IgD-negative memory B cell (primary cell): Measurements from ENCODE around the gene MALRD1. TPM values are rescaled to one million over a fixed set of nuclear protein-coding genes. Genes with fewer than 3 reads are reported as not detected.

Source experiments
- H3K27ac Mint-ChIP-seq, 3 donors: one replicate each; pipeline ENCODE4 v1.8.0; 2020 to 2022; ENCODE audit warnings: mild to moderate bottlenecking in 3 of 3, mixed read lengths in 3 of 3, moderate library complexity in 1 of 3
- H3K27me3 Mint-ChIP-seq: one replicate; pipeline ENCODE4 v1.8.0; 2021; ENCODE audit warnings: mixed read lengths
- H3K36me3 Mint-ChIP-seq: one replicate; pipeline ENCODE4 v1.8.0; 2020; ENCODE audit warnings: mild to moderate bottlenecking, mixed read lengths
- H3K4me1 Mint-ChIP-seq, 3 donors: one replicate each; pipeline ENCODE4 v1.8.0; 2020 to 2022; ENCODE audit warnings: mixed read lengths in 3 of 3, mild to moderate bottlenecking in 1 of 3
- H3K4me3 Mint-ChIP-seq, 4 donors: one replicate each; pipeline ENCODE4 v1.8.0; 2020 to 2022; ENCODE audit warnings: mild to moderate bottlenecking in 4 of 4, mixed read lengths in 4 of 4, moderate library complexity in 3 of 4
- H3K9me3 Mint-ChIP-seq, 3 donors: one replicate each; pipeline ENCODE4 v1.8.0; 2020 to 2021; ENCODE audit warnings: mixed read lengths in 3 of 3, mild to moderate bottlenecking in 1 of 3
- polyA plus RNA-seq: library from polyadenylated mRNA; unstranded; fragments of 300-500 nt; fragmentation: Illumina TruSeq; gene quantifications from one replicate; pipeline ENCODE4 v1.2.3, GENCODE V29; 2021

Gene MALRD1
- polyA plus RNA-seq, 1 donor from 2014 or later: not detected

DNA sequence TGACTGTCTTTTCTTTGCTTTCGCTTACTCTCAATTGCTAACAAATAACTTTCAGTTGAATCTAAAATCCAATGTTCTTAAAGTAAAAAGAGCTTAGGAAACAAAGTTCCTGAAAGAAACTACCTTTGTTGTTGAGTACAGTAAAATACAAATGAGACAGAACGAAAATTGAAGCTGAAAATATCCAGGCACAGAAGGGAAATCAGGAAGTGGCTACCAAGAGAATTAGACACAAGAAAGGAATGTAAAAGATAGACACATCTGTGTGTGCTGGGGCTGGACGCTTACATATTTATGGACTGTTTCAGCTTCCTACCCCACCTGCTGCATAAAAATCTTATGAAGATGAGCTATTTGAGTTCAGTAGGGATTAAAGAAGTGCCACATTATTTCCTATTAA lies 606.0 kb downstream of the MALRD1 start:
- Mint-ChIP-seq H3K27me3 (no peaks in the 10 kb centered on the region), H3K36me3 (no peaks in the 10 kb centered on the region), H3K4me3 (no peak overlapping the region), H3K4me1 (no peaks in the 10 kb centered on the region), H3K27ac (no peak overlapping the region), H3K9me3 (peaks cover 0 to 5% (median 3%) of the 10 kb centered on the region in 3 donors)

DNA sequence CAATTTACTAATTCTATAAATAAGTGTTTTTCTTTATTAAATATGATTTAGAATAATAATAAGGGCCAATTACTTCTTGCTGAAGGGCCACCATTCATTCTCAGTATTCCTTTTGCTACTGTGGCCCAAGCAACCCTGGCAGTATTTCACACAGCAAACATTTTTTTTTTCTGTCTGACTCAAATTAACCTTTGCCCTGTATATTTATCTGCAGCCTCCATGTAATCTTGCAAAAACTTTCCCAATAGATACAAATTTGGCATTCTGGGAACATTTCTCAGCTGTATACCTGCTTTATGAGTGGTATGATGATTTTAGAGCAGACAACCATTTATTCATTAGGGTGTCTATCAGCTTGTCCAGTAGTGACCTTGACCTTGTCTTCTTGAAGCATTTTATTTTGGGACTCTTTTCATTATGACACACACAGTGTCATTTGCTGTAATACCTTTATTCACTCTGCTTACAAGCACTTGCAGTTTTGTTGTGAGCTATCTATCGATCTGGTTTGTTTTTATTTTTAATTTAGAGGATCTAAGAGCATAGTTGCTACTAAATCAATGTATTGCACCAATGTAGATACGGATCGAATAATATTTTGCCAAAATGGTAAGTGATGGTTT lies 607.9 kb downstream of the MALRD1 start:
- Mint-ChIP-seq H3K27me3 (no peaks in the 10 kb centered on the region), H3K4me3 (no peak overlapping the region), H3K4me1 (no peaks in the 10 kb centered on the region), H3K27ac (peak overlapping the region in 1 of 3 donors; percentile 37), H3K9me3 (peaks cover 6 to 9% (median 7%) of the 10 kb centered on the region in 3 donors), H3K36me3 (no peaks in the 10 kb centered on the region)

DNA sequence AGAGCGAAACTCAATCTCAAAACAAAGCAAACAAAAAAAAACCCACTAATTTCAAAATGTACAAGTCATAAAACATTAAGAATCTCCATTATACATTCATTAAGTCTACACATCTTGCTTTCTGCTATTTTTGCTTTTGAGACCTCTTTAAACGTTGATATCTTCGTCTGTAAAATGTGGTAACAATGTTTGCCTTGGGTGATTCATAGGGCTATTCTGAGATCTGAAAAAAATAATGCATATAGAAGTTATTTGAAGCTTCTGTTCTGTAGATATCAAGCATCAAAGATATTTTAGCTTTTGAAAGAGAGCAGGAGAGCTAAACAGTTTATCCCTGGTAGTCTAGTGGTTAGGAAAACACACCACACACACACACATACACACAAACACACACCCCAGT lies 609.5 kb downstream of the MALRD1 start:
- Mint-ChIP-seq H3K4me1 (no peaks in the 10 kb centered on the region), H3K9me3 (peaks cover 6 to 9% (median 7%) of the 10 kb centered on the region in 3 donors), H3K4me3 (no peak overlapping the region), H3K27me3 (no peaks in the 10 kb centered on the region), H3K36me3 (no peaks in the 10 kb centered on the region), H3K27ac (no peak overlapping the region)

DNA sequence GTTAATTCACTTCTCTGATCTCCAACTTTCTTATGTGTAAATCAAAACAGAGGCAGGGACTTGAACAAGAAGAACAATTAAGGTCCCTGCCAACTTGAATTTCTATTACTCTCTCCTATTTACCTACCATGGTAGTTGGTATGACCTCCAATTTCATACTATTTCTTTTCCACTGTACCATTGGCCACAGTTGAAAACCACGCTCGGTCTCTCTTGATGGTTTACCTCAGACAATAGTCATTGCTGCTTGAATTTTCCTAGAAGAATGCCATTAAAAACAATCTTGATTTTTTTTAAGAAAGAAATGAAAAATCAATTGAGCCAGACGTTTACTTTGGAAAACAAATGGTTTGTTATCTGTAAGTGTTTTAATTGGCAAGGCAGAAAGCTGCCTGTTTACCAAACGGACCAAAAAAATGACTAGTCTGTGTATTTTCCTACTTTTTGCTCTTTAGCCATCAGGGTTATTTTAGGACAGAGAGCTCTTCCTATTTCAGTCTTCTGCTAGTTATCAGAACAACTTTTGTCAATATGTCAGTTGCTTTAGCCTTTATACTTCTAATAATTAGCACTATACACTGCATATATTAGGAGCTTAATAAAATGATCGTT lies 610.1 kb downstream of the MALRD1 start:
- Mint-ChIP-seq H3K4me3 (no peak overlapping the region), H3K36me3 (no peaks in the 10 kb centered on the region), H3K4me1 (no peaks in the 10 kb centered on the region), H3K27me3 (no peaks in the 10 kb centered on the region), H3K9me3 (peaks cover 6 to 9% (median 7%) of the 10 kb centered on the region in 3 donors), H3K27ac (no peak overlapping the region)

DNA sequence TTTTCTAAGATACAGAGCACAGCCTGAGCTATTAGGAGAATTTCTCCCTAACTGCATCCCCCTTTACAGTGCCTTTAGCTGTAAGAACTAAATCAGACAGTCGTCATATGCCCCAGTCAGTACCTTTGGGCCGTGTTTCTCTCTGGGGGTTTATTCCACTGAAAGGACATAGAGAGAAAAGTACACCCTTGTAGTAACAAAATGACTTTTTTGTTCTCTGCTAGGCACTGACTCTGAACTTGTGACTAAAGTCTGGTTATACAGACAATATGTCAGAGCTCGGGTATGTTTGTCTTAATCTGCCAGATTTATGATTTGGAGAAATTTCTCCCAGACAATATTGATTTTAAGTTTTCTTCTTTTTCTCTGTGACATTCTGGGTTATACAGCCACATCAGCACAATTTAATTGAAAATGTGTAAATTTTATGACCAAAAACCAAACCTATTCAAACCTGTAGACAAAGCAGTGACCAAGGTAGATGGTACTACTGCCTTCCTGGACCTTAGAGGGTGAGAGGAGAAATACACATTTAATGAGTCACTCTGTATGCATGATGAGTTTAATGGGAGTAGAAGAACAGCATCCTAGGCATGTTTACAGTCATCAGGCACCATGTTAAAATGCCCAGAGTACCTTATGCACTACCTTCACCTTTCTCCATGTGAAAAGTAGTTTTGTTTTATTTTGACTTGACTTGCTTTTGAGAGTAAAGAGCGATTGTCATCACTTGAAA lies 611.5 kb downstream of the MALRD1 start:
- Mint-ChIP-seq H3K27ac (no peak overlapping the region), H3K9me3 (peaks cover 6 to 9% (median 7%) of the 10 kb centered on the region in 3 donors), H3K27me3 (no peaks in the 10 kb centered on the region), H3K4me3 (no peak overlapping the region), H3K36me3 (no peaks in the 10 kb centered on the region), H3K4me1 (no peaks in the 10 kb centered on the region)

DNA sequence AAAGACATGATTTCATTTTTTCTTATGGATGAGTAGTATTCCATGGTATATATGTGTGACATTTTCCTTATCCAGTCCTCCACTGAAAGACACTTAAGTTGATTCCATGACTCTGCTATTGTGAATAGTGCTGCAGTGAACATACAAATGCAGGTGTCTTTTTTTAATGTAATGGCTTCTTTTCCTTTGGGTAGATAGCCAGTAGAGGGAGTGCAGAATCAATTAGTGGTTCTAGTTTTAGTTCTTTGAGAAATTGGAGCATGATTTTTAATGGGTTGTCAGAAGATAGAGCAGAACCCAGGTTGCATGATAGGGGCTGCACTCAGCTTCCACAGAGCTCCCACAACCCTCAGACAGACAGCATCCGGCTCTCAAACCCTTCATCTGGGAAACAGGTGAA lies 614.7 kb downstream of the MALRD1 start:
- Mint-ChIP-seq H3K27me3 (no peaks in the 10 kb centered on the region), H3K36me3 (no peaks in the 10 kb centered on the region), H3K4me1 (no peaks in the 10 kb centered on the region), H3K9me3 (peaks cover 5 to 8% (median 5%) of the 10 kb centered on the region in 3 donors), H3K27ac (no peak overlapping the region), H3K4me3 (no peak overlapping the region)

DNA sequence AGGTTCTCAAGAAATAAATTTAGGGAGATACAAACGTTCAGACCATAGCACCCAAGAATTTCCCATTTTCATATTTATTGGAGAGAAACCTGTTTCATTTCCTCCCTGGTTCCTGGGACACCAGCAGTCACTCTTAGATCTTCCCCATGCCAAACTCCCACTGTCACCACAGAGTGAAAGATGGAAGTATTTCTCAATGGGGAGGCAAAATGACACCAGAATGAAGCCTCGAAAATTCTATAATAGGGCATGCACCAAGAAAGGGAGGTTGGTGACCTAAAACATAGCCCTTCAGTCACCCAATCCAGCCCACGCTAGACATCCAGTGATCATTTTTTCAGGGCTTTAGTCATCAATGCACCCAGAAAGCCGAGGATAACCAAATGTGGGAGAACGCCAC lies 619.5 kb downstream of the MALRD1 start:
- Mint-ChIP-seq H3K27ac (no peak overlapping the region), H3K4me3 (no peak overlapping the region), H3K36me3 (no peaks in the 10 kb centered on the region), H3K4me1 (no peaks in the 10 kb centered on the region), H3K27me3 (no peaks in the 10 kb centered on the region), H3K9me3 (peaks cover 3 to 16% (median 3%) of the 10 kb centered on the region in 3 donors)

DNA sequence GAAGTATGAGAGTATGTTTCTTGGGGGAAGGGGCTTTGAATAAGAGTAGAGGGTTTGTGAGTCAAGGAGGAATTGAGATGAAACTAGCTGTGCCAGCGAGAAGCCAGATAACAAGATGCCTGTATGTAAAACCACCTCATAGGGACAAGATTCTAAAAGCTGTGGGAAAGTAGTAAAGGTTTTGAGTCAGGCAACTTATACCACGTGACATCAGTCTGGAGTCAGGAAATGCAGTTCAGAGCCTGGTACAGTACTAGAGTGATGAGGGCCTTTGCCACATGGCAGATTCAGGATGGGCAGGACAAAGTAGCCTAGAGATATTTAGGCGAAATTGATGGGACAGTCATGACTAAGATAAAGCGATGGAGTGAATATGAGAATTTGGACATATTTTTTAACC lies 627.5 kb downstream of the MALRD1 start:
- Mint-ChIP-seq H3K36me3 (no peaks in the 10 kb centered on the region), H3K4me1 (no peaks in the 10 kb centered on the region), H3K9me3 (peaks cover 4 to 12% (median 8%) of the 10 kb centered on the region in 3 donors), H3K27me3 (no peaks in the 10 kb centered on the region), H3K4me3 (no peak overlapping the region), H3K27ac (no peak overlapping the region)

DNA sequence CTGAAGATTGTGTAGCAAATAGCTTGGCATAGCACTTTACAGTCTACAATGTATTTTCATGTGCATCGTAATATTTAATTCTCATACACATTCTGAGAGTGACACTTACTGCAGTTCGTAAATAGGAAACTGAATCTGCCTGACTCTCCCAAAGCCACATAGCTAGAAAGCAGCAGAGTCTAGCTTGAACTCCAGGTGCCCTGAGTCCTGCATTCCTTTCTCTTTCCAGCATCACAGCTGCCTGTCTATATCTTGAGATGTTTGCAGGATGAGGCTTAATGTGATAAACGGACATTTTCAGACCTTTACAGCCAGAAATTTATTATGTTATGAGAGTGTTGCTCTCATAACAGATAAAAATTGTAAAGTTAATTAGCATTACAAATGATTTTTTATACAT lies 634.8 kb downstream of the MALRD1 start:
- no peak overlapping the region for H3K27ac Mint-ChIP-seq
- peaks cover 0 to 2% (median 0%) of the 10 kb centered on the region in 3 donors for H3K4me1 Mint-ChIP-seq

DNA sequence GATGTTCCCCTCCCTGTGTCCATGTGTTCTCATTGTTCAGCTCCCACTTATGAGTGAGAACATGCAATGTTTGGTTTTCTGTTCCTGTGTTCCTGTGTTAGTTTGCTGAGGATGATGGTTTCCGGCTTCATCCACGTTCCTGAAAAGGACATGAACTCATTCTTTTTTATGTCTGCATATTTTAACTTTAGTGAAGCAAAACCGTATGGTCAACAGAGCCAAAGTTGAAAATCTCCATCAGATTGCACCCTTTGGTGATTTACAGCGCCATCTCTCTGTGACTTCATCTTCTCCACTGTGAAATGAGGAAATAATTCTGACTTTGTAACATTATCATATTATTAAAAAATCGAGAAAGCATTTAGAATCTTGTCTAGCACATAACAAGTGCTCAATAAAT lies 635.4 kb downstream of the MALRD1 start:
- Mint-ChIP-seq H3K27me3 (no peaks in the 10 kb centered on the region), H3K36me3 (peaks cover 3% of the 10 kb centered on the region), H3K4me1 (peaks cover 0 to 2% (median 0%) of the 10 kb centered on the region in 3 donors)

More for the DNA sequence above, 634.8 kb downstream of the MALRD1 start:
- Mint-ChIP-seq H3K4me3 (no peak overlapping the region), H3K9me3 (peaks cover 2 to 17% (median 6%) of the 10 kb centered on the region in 3 donors), H3K27me3 (no peaks in the 10 kb centered on the region), H3K36me3 (peaks cover 3% of the 10 kb centered on the region)

DNA sequence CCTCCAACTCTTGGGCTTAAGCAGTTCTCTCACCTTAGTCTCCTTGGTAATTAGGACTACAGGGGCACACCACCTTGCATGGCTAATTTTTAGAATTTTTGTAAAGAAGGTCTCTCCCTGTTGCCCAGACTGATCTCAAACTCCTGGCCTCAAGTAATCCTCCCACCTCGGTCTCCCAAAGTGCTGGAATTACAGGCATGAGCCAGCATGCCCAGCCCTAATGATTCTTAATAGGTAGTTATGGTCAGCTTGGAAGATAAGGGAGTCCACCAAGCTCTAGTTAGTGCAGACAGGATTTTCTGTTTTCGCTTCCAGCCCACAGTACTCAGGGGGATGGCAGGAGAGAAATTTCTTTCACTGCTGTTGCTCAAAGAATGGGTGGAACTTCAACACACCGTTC lies 639.7 kb downstream of the MALRD1 start:
- Mint-ChIP-seq H3K4me1 (no peaks in the 10 kb centered on the region), H3K9me3 (peaks cover 0 to 17% (median 3%) of the 10 kb centered on the region in 3 donors), H3K27ac (no peak overlapping the region), H3K36me3 (no peaks in the 10 kb centered on the region), H3K4me3 (no peak overlapping the region), H3K27me3 (no peaks in the 10 kb centered on the region)

More for the DNA sequence above, 635.4 kb downstream of the MALRD1 start:
- H3K27ac Mint-ChIP-seq: no peak overlapping the region
- no peak overlapping the region for H3K4me3 Mint-ChIP-seq
- peaks cover 2 to 14% (median 6%) of the 10 kb centered on the region in 3 donors for H3K9me3 Mint-ChIP-seq

DNA sequence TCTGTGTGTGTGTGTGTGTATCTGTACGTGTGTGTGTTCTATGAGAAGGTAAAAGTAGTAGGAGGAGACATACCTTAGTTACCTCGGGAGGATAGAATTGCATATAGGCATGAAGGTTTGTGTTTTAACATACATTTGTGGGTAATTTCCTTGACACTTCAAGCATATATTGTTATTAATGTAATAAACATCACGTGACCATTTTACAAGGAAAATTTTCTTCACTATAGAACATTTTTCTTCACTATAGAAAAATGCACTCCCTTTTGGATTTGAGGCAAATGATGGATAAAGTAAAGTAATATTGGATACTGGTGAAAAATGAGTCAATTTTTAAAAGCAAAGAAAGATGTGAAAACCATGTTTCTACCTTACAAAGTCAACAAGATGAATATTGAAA lies 640.6 kb downstream of the MALRD1 start:
- H3K27me3 Mint-ChIP-seq: no peaks in the 10 kb centered on the region

DNA sequence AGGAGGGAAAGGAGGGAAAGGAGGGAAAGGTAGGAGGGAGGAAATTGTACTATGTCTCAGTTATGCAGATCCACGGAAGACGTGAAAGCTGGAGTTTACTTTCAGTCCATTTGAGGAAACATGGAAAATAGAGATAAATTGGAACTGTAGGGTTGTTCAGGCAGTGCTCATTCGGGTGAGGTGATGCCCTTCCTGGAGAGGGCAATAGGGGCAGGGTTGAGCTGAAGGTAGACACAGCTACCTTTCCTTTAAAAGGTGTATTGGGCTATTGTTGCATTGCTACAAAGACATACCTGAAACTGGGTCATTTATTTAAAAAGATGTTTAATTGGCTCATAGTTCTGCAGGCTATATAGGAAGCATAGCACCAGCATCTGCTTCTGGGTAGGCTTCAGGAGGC lies 650.7 kb downstream of the MALRD1 start:
- no peak overlapping the region for H3K4me3 Mint-ChIP-seq
- no peaks in the 10 kb centered on the region for H3K36me3 Mint-ChIP-seq
- H3K4me1 Mint-ChIP-seq: no peaks in the 10 kb centered on the region
- H3K27ac Mint-ChIP-seq: no peak overlapping the region
- H3K27me3 Mint-ChIP-seq: no peaks in the 10 kb centered on the region
- H3K9me3 Mint-ChIP-seq: peaks cover 7 to 18% (median 10%) of the 10 kb centered on the region in 3 donors

More for the DNA sequence above, 640.6 kb downstream of the MALRD1 start:
- H3K4me3 Mint-ChIP-seq: no peak overlapping the region
- H3K4me1 Mint-ChIP-seq: no peaks in the 10 kb centered on the region
- no peaks in the 10 kb centered on the region for H3K36me3 Mint-ChIP-seq
- no peak overlapping the region for H3K27ac Mint-ChIP-seq
- H3K9me3 Mint-ChIP-seq: peaks cover 0 to 14% (median 3%) of the 10 kb centered on the region in 3 donors

DNA sequence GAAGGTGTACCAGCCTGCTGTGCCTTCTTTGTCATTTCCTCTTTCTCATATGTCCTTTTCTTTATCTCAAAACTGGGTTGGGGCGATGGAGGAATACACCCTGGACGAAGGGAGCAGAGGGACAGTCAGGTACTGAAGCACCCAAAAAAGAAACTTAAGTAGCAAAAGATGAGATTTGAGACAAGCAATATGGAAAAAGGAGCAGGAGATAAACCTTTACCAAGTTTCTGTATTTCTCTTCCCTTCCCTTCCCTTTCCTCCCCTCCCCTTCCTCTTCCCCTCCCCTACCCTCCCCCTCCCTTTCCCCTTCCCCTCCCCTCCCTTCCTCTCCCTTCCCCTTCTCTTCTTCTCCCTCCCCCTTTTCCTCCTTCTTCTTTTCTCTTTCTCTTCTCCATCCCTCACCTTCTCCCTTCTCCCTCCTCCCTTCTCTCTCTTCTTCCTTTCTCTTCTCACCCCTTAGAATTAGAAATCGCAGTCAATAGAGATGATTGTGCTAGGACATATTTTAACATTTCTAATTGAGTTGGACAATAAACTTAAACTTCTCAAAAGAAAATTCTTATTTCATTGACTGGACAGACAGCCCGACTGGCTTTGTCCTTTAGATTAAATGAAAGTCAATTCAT lies 652.9 kb downstream of the MALRD1 start:
- Mint-ChIP-seq H3K9me3 (peaks cover 5 to 18% (median 10%) of the 10 kb centered on the region in 3 donors), H3K4me3 (no peak overlapping the region), H3K27ac (no peak overlapping the region), H3K27me3 (no peaks in the 10 kb centered on the region), H3K4me1 (no peaks in the 10 kb centered on the region), H3K36me3 (no peaks in the 10 kb centered on the region)

DNA sequence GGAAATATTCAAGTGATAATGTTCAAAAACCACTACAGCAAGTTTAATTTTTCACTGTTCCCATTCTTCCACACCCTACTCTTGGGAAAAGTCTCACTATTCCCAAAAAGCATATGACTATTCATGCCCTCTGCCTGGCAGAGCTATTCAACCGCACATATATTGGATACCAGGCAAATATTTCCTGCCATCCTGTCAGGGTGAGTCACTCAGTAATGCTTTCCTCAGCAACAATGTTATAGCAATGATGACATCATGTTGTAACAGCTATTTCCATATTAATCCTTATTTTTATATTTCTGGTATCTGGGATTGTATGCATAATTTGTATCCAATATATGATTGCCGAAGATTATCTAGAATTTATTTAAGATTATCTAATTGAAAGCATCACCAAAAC lies 653.6 kb downstream of the MALRD1 start:
- Mint-ChIP-seq H3K36me3 (no peaks in the 10 kb centered on the region), H3K27ac (no peak overlapping the region), H3K4me1 (no peaks in the 10 kb centered on the region), H3K27me3 (no peaks in the 10 kb centered on the region), H3K9me3 (peaks cover 7 to 18% (median 10%) of the 10 kb centered on the region in 3 donors), H3K4me3 (no peak overlapping the region)
